Heart left ventricle (tissue), 16 donors: ENCODE data around the gene CCNC. TPM values are rescaled to one million over a fixed set of nuclear protein-coding genes. Genes with fewer than 3 reads are reported as not detected.
A peak's percentile ranks its signal among the peaks of the same experiment; 100 is the strongest.

Experiments used
- ATAC-seq, 4 donors: fragments of 200-7000 bp; cut with Tn5 transposase; one replicate each; pipeline ENCODE4 v1.9.1; 2020 to 2022; ENCODE audit warnings: moderate library complexity in 4 of 4, mild to moderate bottlenecking in 3 of 4, moderate number of reproducible peaks in 1 of 4
- DNase-seq, 5 donors: peaks; one replicate each; pipeline ENCODE4 v3.0.0-alpha.2; 2020
- H3K27ac ChIP-seq, 12 donors: fragments of 200-600 bp; sonication (generic) in 4 of 12; one replicate each; pipeline versions ENCODE4 v1.5.0 to v1.8.0; 2016 to 2022; ENCODE audit warnings: mild to moderate bottlenecking in 2 of 12
- H3K27me3 ChIP-seq, 9 donors: fragments of 200-600 bp; sonication (generic) in 2 of 9; one replicate each; pipeline versions ENCODE4 v1.5.1 to v1.8.0; 2016 to 2022; ENCODE audit warnings: mild to moderate bottlenecking in 3 of 9
- H3K36me3 ChIP-seq, 9 donors: fragments of 200-600 bp; sonication (generic) in 2 of 9; one replicate each; pipeline versions ENCODE4 v1.5.0 to v1.8.0; 2018 to 2022; ENCODE audit warnings: mild to moderate bottlenecking in 2 of 9
- H3K4me1 ChIP-seq, 12 donors: fragments of 200-600 bp; sonication (generic) in 4 of 12; one replicate each; pipeline versions ENCODE4 v1.5.0 to v1.8.0; 2016 to 2022; ENCODE audit warnings: mild to moderate bottlenecking in 3 of 12
- H3K4me3 ChIP-seq, 12 donors: fragments of 200-600 bp; sonication (generic) in 4 of 12; one replicate each; pipeline versions ENCODE4 v1.5.0 to v1.8.0; 2017 to 2022; ENCODE audit warnings: mild to moderate bottlenecking in 9 of 12, moderate library complexity in 4 of 12
- H3K9me3 ChIP-seq, 12 donors: fragments of 200-600 bp; sonication (generic) in 4 of 12; one replicate each; pipeline versions ENCODE4 v1.5.0 to v1.8.0; 2016 to 2022; ENCODE audit warnings: mild to moderate bottlenecking in 1 of 12
- CTCF ChIP-seq, 12 donors: fragments of 200-600 bp; sonication (generic) in 4 of 12; IDR thresholded peaks; one replicate each; pipeline versions ENCODE4 v1.5.0 to v1.8.0; 2018 to 2022; ENCODE audit warnings: antibody characterized with exemption in 12 of 12, mild to moderate bottlenecking in 5 of 12
- POLR2A ChIP-seq, 2 donors: fragments of 450-650 bp; IDR thresholded peaks; one replicate each; pipeline ENCODE4 v1.6.1; 2017; ENCODE audit warnings: antibody characterized with exemption in 2 of 2, mild to moderate bottlenecking in 2 of 2, moderate library complexity in 2 of 2
- WGBS, 4 donors: extraction: QIAGEN DNeasy Blood & Tissue Kit in 2 of 4; methylation state at CpG; one replicate each; pipeline versions ENCODE4 v1.1.5 to v1.1.7; 2013 to 2018; 5-methylcytosine and 5-hydroxymethylcytosine counted together
- intact Hi-C, 10 donors: fragments of 100-400 bp; cut with DNase I; formaldehyde crosslinking; loops; one replicate each; pipeline versions ENCODE4 v1.11.1 to v1.14.2; 2022
- polyA plus RNA-seq, 2 donors: library from polyadenylated mRNA; stranded (reverse); fragments of 200-250 nt; gene quantifications; one replicate each; pipeline ENCODE4 v1.2.3, GENCODE V29; 2013
- total RNA-seq, 9 donors: library from RNA; depleted of rRNA in 2 of 9; stranded (reverse); fragments of >200 nt in 2 of 9; fragmentation: NEBNext Ultra II Directional in 3 of 9; extraction: Animal tissue kit (Norgen Biotek cat#: 25700) in 3 of 9; gene quantifications; one replicate each; pipeline versions ENCODE4 v1.1.0 to v1.2.4, GENCODE V29; 2016 to 2023
- donor health status: ischemic (EF 13 %, LVEDD 7.1; RV severe dilation, severe dysfunction).
- donor health status: healthy with polysubstance abuse.
- donor health status: DM: no; HTN: yes; CAD: no.
- donor health status: DM: no; HTN: no; CAD: no.
- donor health status: ischemic (EF 25% LVEDD 6.9; RV normal size, moderate dysfunction).
- donor health status: ischemic (EF 25% LVEDD 5.7; RV mildly dilated, moderate dysfunction).
- donor health status: healthy.
- donor health status: DM: yes; HTN: yes; CAD: no.
- donor health status: ischemic (EF 35%, LVEDD 5.7; RV mildly dilated, moderate dysfunction).
- donor health status: nonischemic (EF 11% LVEDD 7.7; RV severe dilation, severe dysfunction).
- donor health status: DM: yes; HTN: yes; CAD: no.
- donor health status: PGD.
- donor health status: ischemic (EF 29% LVEDD 5.4; RV normal size, mild dysfunction).
- donor health status: nonischemic (EF 23%, LVEDD 6.1; RV moderate dilation, normal function).

CCNC gene
- total and polyA plus RNA-seq, 11 donors: 12.3 to 24.2 (median 17.9) TPM

- ATAC-seq (no peak), DNase-seq (no peak)
- peaks cover 0 to 22% (median 13%) of the 10 kb centered on the region in 12 donors for H3K4me1 ChIP-seq
- TF ChIP-seq CTCF (IDR thresholded peaks at IDR 0.05) (no peak), POLR2A (IDR thresholded peaks at IDR 0.05) (no peak)
- no peaks in the 10 kb centered on the region for H3K27me3 ChIP-seq
- WGBS, 4 donors: 42 to 65% (median 57%) methylated on average over 8 of the region's 8 CpGs
- H3K4me3 ChIP-seq: peak overlapping the region in 9 of 12 donors; percentile 65 to 97 (median 93)
- H3K9me3 ChIP-seq: no peaks in the 10 kb centered on the region
- intact Hi-C loops: loop anchor here in 4 of 10 donors (2.0 to 10.0 kb wide), 3 partner anchors 51 to 89 kb away; partner anchors contain the start of genes PNISR (in 2 of the 4) and CCNC (in 1 of the 4)
- H3K27ac ChIP-seq: peak overlapping the region in 5 of 12 donors; percentile 6 to 96 (median 91)
- H3K36me3 ChIP-seq: peaks cover 0 to 9% (median 6%) of the 10 kb centered on the region in 9 donors
Measured at GRCh38 chr6:99514089-99514488, 54.4 kb downstream of the CCNC start.

GRCh38 chr6:99512033-99512432 is 56.4 kb downstream of the CCNC start:
- TF ChIP-seq CTCF (IDR thresholded peaks at IDR 0.05) (no peak), POLR2A (IDR thresholded peaks at IDR 0.05) (no peak)
- no peak for DNase-seq
- H3K9me3 ChIP-seq: no peaks in the 10 kb centered on the region
- H3K36me3 ChIP-seq: peaks cover 0 to 29% (median 12%) of the 10 kb centered on the region in 9 donors
- no peak for ATAC-seq
- H3K4me1 ChIP-seq: peaks cover 0 to 22% (median 13%) of the 10 kb centered on the region in 12 donors
- H3K4me3 ChIP-seq: no peak overlapping the region
- WGBS, 4 donors: 97 to 99% (median 97%) methylated on average over 1 of the region's 1 CpG
- H3K27me3 ChIP-seq: no peaks in the 10 kb centered on the region
- H3K27ac ChIP-seq: no peak overlapping the region
- intact Hi-C loops: loop anchor here in 3 of 10 donors (10.0 kb wide), 2 partner anchors 53 to 87 kb away; partner anchors contain the start of genes PNISR (in 2 of the 3) and CCNC (in 1 of the 3)

- WGBS, 4 donors: 95 to 98% (median 96%) methylated on average over 3 of the region's 3 CpGs
- TF ChIP-seq POLR2A (IDR thresholded peaks at IDR 0.05) (no peak), CTCF (IDR thresholded peaks at IDR 0.05) (no peak)
- intact Hi-C loops: no loop called here
- Histone ChIP-seq H3K4me1 (no peaks in the 10 kb centered on the region), H3K36me3 (peaks cover 0 to 71% (median 46%) of the 10 kb centered on the region in 9 donors), H3K4me3 (no peak overlapping the region), H3K27ac (no peak overlapping the region), H3K27me3 (no peaks in the 10 kb centered on the region), H3K9me3 (no peaks in the 10 kb centered on the region)
- ATAC-seq (no peak), DNase-seq (no peak)
Measured at GRCh38 chr6:99507648-99508047, 60.8 kb downstream of the CCNC start.

GRCh38 chr6:99501762-99502161 is 66.7 kb downstream of the CCNC start:
- Histone ChIP-seq H3K27me3 (no peaks in the 10 kb centered on the region), H3K36me3 (peaks cover 0 to 78% (median 58%) of the 10 kb centered on the region in 9 donors), H3K4me1 (peaks cover 0 to 10% (median 0%) of the 10 kb centered on the region in 12 donors), H3K27ac (no peak overlapping the region), H3K9me3 (no peaks in the 10 kb centered on the region), H3K4me3 (no peak overlapping the region)
- no peak for DNase-seq
- 86 to 95% (median 88%) methylated on average over 2 of the region's 2 CpGs for WGBS, 4 donors
- no peak for ATAC-seq
- intact Hi-C loops: no loop called here
- TF ChIP-seq POLR2A (IDR thresholded peaks at IDR 0.05) (no peak), CTCF (IDR thresholded peaks at IDR 0.05) (no peak)
